Measurements from ENCODE around the gene MTMR4.

- TF ChIP-seq, protein P1, sequence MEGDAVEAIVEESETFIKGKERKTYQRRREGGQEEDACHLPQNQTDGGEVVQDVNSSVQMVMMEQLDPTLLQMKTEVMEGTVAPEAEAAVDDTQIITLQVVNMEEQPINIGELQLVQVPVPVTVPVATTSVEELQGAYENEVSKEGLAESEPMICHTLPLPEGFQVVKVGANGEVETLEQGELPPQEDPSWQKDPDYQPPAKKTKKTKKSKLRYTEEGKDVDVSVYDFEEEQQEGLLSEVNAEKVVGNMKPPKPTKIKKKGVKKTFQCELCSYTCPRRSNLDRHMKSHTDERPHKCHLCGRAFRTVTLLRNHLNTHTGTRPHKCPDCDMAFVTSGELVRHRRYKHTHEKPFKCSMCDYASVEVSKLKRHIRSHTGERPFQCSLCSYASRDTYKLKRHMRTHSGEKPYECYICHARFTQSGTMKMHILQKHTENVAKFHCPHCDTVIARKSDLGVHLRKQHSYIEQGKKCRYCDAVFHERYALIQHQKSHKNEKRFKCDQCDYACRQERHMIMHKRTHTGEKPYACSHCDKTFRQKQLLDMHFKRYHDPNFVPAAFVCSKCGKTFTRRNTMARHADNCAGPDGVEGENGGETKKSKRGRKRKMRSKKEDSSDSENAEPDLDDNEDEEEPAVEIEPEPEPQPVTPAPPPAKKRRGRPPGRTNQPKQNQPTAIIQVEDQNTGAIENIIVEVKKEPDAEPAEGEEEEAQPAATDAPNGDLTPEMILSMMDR (IDR thresholded peaks at IDR 0.05 in 8 of 11, conservative IDR thresholded peaks at IDR 0.05 in 3 of 11) = no peak
- TF ChIP-seq POLR2A (IDR thresholded peaks at IDR 0.05) (no peak), POLR2AphosphoS5 (IDR thresholded peaks at IDR 0.05) (no peak)
Measured at GRCh38 chr17:58528443-58528842, 14.0 kb upstream of the MTMR4 start.

Measured in spleen (tissue), 7 donors.